Stimulated activated CD8-positive, alpha-beta memory T cell treated with anti-CD3 and anti-CD28 coated beads, Interleukin-12 subunit alpha, Interleukin-12 subunit beta, amount 100 ng/mL, for 4 hours (primary cell): ENCODE data around the gene CNTNAP2.

ENCODE experiments used
- DNase-seq: peaks from one replicate; pipeline ENCODE4 v3.0.0-alpha.2; 2020; ENCODE audit warnings: low read depth

Gene CNTNAP2

DNA sequence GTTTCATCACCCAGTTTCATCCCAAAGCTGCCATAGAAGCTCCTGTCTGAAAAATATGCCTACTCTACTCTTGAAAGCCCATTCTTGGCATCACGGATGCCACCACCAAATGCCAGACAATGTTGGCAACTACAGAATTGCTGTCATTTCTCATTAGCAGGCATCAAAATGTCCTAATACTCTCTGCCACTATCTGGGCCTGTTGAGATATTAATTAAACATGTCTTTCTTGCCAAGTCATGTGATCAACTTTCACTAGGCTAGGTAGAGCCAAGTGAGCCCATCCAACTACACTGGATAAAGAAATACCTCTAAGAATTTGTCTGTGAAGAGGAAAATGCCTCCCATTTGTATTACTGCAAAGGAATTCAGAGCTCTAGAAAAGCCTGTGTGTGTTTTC, 1380.6 kb downstream of the CNTNAP2 start:
- DNase-seq: no peak

DNA sequence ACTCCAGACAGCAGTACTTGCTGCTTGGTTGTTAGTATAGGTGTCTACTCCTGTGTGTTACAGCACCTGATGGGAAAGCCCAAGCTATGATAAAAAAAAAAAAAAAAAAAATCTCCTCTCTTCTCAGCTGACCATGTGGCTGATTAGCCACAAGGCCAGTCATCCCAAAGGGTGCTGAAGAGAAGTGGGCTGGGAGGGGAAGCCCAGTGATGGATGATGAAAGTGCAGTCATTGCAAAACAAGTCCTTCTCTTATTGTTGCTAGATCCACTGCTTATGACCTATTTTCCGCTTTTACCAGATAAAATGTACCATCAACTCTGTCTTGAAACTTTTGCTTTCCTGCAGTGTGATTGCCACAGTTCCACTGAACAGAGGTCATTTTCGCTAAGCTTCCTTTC, 1381.5 kb downstream of the CNTNAP2 start:
- DNase-seq: no peak

DNA sequence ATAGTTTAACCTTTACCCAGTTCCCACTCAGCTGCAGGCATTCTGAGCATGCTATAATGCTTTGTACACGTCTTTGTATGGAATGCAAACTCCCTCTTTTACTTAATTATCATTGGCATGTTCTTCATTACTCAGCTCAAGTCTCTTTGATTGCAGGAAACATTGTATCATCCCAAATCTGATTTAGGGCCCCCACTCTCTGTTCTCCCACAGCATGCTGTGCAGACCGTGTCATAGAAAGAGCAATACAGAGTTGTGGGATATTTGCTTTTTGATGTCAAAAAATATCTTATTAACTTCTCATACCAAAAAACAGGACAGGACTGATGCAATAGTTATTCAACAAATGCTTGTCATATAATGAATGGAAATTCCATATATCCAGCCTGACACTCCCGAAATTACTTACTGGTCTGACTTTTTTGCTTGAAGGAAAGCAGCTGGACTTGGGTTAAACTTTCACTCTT, 1392.5 kb downstream of the CNTNAP2 start:
- no peak for DNase-seq

DNA sequence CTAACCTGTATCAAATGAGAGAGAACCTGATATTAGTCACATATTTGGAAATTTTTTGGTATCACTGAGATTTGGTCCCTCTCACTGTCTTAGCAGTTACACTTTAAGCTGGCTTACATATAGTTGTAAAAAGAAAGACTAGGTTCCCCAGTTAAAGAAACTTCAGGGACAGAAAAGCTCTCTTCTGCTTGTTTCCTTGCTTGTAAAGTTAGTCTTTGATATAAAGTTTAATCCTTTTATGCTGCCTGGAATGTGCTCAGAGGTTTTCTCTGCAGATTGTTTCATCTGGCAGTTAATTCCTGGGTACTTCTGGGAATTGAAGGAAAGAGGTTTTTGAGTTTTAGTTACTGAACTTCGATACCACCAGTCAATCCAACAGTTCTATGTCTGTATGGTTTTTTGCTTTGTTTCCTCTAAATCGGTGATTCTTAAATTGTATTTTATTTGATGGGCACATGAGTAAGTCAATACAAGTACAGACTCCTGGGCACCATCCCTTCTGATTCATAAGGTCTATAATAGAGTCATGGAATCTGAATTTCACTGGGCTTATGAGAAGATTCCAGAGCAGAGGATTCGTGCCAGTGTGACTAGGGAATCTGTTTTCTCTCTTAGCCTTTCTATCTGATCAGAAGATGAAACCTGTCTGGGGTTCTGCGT, 1393.1 kb downstream of the CNTNAP2 start:
- DNase-seq: no peak

DNA sequence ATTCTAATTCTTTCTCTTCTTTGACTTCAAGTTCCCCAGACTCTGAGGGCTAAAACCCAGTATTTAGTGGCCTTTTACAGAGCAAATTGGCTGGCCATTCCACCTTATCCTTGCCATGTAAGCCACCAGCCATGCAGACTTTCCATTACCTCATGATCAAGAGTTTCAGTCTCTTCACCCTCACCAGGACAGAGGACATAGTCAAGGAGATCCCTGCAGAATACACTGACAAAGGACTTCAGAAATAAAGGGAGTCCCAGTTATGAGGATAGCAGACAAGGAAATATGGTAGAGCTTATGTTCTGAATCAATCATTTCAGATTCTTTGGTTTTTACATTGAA, 1393.6 kb downstream of the CNTNAP2 start:
- no peak for DNase-seq

DNA sequence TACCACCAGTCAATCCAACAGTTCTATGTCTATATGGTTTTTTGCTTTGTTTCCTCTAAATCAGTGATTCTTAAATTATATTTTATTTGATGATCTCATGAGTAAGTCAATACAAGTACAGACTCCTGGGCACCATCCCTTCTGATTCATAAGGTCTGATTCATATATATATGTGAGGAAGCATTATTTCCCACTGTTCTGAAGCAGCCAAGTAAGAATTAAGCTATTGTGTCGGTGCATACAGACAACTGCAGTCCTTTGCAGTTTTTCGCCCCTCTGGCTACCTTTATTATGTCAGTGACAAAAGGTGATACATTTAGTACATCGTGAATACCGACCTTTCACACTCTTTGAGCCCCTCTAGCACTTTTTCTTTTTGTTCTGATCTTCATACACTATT, 1394.3 kb downstream of the CNTNAP2 start:
- DNase-seq: no peak

DNA sequence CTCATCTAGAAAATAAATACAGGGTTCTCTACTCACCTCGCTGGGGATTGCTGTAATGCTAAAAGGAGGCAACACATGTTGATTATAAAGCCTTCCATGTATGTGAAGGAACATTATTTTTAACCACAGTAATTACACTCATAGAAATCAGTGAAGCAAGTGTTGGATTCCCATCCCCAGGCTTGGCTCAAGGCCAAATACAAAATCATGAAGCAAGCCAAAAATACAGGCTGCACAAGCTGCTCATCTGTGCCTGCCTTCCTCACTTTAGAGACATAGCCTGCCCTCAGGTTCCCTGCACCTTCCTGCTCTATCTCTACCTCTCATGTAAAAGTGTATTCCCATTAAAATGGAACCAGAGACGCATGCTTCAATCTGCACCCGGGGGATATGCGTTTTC, 1396.8 kb downstream of the CNTNAP2 start:
- no peak for DNase-seq

DNA sequence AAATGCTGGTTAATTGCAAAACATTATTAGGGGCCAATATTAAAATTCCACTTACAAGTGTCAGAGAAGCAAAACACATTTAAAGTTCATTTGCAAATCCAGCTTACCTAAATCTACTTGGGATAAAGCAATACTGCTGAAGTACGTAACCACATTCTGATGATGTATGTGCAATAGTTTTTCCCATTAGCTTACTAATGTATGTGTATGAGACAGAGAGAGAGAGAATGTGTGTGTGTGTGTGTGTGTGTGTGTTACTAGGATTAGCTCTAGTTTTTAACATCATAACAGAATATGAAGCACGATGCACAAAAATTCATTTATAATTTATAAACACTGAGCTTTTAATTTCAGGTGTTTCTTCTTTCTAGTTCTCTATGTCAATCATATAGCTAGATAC, 1399.8 kb downstream of the CNTNAP2 start:
- DNase-seq: no peak

DNA sequence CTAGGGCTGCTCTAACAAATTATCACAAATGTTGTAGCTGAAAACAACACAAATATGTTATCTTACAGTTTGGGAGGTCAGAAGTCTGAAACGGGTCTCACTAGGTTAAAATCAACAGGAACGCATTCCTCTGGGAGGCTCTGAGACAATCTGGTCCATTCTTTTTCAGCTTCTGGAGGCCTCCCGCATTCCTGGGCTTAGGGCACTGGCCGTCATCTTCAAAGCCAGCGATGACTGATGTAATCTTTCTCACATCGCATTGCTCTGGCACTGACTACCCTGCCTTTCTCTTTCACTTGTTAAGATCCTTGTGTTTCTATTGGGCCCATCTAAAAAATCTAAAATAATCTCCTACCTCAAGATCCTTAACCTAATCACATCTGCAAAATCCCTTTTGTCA, 1402.5 kb downstream of the CNTNAP2 start:
- DNase-seq: no peak

DNA sequence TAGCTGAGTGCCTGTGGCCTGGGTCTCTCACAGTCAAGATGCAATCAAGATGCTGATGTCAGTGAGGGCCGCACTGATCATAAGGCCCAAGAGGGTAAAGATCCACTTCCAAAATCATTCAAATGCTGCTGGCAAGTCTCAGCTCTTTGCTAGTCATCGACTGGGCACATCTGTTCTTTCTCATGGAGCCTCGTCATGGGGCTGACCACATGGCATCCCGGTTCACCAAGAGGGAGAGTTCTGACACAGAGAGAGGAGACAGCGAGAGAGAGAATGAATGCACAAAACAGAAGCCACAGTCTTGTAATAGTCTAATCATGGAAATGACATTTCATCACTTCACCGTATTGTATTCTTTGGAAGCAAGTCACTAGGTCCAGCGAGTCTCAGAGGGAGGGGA, 1406.5 kb downstream of the CNTNAP2 start:
- no peak for DNase-seq

DNA sequence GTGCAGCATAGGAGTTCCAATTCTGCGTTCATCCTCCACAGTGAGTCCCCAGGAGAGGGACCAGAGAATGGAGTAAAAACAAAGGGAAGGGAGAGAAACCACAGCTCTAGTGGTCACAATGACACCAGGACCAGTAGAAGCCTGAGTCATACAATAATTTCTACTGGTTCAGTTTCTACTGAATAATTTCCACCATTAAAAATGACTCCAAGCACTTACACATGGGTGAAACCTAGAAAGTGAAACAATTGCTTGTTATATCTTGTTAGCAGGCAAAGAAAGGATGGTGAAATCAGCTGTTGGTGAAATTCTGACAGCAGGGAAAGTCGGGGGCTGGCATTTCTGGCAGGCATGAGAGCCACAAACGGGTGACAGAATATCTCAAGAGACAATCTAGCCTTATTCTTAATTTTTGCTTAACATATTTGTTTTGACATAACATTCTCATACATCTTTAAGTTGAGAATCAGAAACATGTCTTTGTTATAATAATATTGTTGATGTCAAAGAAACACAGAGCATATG, 1408.2 kb downstream of the CNTNAP2 start:
- DNase-seq: no peak

DNA sequence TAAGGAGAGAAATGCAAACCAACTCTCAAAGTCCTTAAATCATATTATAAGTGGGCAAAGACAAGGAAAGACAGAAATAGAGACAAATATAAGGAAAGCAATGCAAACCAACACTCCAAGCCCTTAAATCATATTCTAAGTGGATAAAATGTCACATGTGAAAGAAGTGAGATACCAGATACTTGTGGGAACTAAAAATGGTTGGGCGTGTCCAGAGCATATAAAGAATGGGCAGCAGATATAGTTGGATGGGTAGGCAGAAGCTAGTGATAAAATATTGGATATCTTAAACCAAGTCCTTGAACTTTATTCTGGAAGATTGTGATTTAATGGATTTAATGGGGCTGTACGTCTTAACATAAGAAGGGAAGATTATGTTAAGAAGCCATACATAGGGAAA, 1408.7 kb downstream of the CNTNAP2 start:
- DNase-seq: no peak

DNA sequence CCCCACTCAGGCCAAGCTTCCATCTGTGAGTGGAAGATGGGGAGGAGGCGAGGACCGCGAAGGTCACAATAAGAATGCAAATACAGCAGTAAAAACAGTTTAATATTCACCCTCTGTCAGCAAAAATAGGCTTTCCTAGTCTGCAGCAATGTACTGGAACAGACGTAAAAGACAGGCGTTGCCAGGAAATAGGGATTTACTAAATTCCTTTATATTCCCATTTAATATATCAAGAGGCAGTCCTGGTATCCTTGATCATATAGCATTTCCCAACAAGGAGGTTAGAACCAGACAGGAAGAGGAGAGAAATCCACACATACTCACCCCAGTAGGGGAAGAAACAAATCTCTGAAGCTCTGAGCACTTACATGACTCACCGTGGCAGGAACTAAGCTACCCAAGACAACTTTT, 1419.1 kb downstream of the CNTNAP2 start:
- DNase-seq: no peak

DNA sequence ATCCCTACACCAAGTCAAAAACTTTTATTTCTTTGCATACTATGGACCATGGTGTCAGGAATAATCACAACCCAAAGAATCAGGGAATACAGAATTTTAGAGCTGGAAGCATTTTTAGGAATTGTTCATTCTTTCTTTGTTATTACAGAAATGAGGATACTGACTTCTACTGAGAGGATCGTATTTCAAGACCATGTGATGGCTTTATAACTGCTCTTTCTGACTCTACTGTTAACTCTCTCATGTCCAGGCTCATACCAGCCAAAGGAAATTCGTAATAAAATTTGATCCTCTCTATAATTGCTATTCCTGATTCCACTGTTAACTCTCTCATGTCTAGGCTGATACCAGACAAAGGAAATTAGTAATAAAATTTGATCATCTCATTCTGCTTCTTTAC, 1423.1 kb downstream of the CNTNAP2 start:
- DNase-seq: no peak

DNA sequence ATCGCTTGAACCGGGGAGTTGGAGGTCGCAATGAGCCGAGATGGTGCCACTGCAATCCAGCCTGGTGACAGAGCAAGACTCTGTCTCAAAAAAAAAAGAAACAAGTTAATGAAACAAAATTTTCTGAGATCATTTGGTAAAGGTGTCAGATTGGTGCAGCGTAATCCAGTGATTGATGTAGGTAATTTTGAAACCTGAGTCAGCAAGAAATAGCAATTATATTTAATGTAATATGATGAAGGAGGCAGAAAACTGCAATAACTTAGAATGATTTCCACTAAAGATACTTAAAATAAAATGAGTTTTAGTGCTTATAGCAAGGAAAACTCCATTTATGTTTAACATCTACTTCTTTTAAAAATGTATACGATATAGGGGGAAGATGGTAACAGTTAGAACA, 1424.1 kb downstream of the CNTNAP2 start:
- no peak for DNase-seq

DNA sequence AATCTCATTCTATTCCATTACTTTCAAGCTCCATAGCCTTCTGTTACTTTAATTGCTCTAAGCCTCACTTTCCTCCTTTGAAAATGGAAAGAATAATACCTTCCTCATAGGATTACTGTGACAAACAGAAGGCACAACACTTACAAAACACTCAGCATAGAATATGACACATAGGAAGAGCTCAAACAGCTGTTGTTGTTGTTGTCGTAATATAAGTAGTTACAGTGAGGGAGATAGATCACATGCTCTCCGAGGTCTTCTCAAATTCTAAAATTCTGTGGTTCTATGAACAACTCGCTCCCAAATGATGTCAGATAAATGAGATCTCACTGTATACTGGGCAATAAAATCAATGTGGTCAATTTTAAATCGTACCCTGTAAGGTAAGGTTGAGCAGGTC, 1424.7 kb downstream of the CNTNAP2 start:
- no peak for DNase-seq

DNA sequence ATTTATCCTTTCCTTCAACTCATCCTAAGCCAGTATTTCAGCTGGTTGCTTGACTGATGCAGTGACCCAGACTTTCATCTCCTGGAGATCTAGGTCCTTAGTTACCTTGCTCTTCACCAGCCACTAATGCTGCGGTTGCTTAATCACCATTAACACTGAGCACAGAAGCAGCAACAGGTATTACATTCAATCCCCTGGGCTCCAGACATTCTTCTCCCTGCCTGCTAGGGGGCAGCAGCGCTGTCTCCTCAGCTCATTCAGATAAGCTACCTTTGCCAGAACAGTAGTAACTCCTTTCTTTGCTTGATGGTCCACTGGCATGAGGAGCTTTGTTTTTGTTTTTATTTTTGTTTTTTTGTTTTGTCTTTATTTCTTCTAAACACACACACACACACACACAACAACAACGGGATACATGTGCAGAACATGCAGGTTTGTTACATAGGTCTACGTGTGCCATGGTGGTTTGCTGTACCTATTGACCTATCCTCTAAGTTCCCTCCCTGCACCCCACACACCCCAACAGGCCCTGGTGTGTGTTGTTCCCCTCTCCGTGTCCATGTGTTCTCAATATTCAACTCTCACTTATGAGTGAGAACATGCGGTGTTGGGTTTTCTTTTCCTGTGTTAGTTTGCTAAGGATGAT, 1430.8 kb downstream of the CNTNAP2 start:
- no peak for DNase-seq

DNA sequence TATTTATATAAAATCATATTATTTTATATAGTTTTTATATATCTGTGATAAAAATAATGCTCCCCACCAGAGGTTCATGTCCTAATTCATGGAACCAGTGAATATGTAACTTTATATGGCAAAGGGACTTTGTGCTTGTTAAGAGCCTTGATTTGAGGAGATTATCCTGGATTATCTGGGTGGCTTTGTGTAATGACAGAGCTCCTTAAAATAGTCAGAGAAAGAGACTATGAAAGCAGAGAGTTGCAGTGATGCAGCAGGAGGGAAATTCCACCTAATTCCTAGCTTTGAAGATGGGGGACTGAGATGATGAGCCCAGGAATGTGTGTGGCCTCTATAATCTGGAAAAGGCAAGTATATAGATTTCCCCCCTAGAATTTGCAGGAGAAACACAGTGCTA, 1439.7 kb downstream of the CNTNAP2 start:
- DNase-seq: no peak

DNA sequence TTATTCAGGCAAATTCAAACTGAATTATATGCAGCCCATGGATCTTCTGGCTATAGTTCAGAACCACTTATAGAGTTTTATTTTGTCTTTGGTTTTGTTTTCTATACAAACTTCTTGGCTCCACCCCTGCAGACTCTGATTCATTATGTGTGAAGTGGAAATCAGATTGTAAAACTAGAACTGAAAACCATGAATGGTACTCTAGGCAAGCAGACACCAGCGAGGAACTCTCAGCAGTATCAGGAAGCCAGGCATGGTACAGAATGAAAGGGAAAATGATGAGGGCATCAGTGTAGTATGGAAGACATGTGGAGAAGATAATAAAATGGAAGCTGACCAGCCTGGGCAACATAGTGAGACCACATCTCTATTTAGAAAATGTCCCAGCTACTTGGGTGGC, 1447.1 kb downstream of the CNTNAP2 start:
- no peak for DNase-seq

DNA sequence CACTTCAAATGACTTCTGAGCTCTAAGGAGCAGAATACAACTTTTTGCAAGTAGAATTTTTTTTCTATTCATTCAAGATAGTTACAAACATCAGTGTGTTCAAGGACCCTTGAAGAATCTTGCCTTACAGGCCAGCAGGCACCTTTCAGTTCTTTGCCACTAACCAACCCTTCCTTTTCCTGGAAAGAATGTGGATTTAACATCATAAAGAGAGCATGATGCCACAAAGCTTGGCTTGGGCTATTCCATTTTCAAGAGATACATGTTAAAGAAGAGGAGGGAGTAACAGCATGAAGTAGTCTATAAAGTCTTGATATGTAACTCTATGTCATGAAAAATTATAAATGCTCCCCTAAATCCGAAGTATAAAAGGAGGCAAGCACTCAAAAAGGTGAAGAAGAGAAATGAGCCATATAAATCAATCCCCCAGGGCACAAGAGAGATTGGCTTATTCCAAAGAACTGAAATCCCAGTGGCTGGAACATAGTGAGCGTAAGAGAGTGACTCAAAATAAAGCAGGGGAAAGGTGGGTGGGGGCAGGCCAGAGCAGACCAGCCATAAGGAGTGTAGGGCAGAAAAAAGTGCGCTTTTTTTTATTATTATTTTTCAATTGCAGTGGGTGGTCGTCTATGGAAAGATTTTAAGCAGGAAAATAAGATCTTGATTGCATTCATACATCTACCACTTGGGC, 1448.3 kb downstream of the CNTNAP2 start:
- no peak for DNase-seq

DNA sequence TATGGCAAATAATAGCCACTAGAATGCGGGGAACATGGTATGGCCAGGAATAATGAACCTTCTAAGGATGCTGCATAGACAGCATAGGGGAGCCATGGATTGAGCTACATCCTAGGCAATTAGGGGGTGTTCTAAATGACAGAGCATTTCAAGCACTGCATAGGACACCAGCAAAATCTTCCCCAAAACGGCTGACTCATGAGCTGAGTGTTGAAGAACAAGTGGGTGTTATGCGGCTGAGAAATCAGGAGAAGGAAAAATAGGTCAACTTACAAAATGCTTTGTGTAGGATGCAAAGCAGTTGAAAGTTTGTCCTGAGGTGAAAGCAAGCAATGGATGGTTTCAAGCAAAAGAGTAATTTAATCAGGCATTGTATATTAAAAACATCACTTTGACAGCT, 1450.4 kb downstream of the CNTNAP2 start:
- no peak for DNase-seq

DNA sequence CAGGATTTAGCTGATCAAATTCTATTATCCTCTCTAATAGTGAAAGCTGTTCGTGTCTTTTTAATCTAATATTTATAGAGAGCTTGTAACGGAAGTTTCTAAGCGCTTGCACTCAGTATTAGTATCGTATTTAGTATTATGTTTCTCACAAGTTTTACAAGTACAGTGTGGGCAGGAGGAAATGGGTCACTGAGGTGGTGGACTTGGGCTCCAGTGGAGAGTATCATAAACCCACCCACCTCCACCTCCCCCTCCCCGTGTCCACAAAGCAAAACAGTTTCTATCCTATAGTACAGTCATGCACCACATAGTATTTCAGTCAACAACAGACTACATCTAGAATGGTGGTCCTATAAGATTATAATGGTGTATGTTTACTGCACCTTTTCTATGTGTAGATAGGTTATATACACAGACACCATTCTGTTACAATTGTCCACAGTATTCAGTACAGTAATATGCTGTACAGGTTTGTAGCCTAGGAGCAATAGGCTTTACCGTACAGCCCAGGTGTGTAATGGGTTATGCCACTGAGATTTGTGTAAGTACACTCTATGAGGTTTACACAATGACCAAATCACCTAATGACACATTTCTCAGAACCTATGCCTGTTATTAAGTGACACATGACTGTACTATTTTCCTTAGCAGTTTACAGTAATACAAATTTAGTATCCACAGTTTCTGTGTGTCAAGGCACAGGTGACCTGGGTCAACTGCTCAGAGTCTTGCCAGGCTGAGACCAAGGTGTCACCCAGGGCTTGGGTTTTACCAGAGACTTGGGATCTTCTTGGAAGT, 1452.7 kb downstream of the CNTNAP2 start:
- DNase-seq: no peak

DNA sequence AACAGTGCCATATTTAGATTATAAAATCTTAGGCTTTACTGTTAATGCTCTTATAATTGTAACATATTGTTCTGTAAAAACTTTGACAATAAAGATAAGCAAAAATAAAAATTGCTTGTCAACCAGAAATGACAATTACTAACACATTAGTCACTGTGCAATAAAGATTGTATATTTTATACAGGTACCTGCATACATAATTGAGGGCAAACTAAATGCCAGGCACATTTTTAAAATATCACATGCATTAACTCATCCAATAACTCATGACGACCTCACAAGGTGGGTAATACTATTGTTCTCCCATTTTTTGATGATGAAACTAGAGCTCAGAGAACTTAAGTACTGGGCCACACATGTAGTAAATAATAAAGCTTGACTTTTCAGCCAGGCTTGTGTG, 1453.8 kb downstream of the CNTNAP2 start:
- no peak for DNase-seq
